Astrocyte of the hippocampus (primary cell): Measurements from ENCODE around the gene ZNF780B.
"Not testable (repeated sequence)": the region's sequence is repeated elsewhere in the genome, so short reads cannot be mapped to it uniquely, and the experiment has no call there.

Experiments used
- DNase-seq: peaks from one replicate; pipeline ENCODE4 v3.0.0; 2011; ENCODE audit warnings: low read depth, low spot score

Gene ZNF780B

GRCh38 chr19:40038047-40038446 lies 18.0 kb downstream of the ZNF780B start:
- not testable (repeated sequence) for DNase-seq

GRCh38 chr19:40035996-40036395 lies 20.0 kb downstream of the ZNF780B start:
- peak; percentile 2 for DNase-seq

- DNase-seq = no peak
Measured at GRCh38 chr19:40033989-40034560, 22.0 kb downstream of the ZNF780B start.

GRCh38 chr19:40026597-40026970 lies 29.4 kb downstream of the ZNF780B start:
- DNase-seq = no peak

- DNase-seq = no peak
Measured at GRCh38 chr19:40025938-40026596, 30.0 kb downstream of the ZNF780B start.

GRCh38 chr19:40023969-40024368 lies 32.1 kb downstream of the ZNF780B start:
- DNase-seq = no peak

GRCh38 chr19:40013991-40014390 lies 42.0 kb downstream of the ZNF780B start:
- no peak for DNase-seq

- no peak for DNase-seq
Measured at GRCh38 chr19:40009674-40010073, 46.4 kb downstream of the ZNF780B start.

GRCh38 chr19:40006273-40006691 lies 49.7 kb downstream of the ZNF780B start:
- peak; percentile 83 for DNase-seq

GRCh38 chr19:40005691-40006272 lies 50.2 kb downstream of the ZNF780B start:
- no peak for DNase-seq

GRCh38 chr19:39998501-39998900 lies 57.5 kb downstream of the ZNF780B start:
- DNase-seq = no peak

- no peak for DNase-seq
Measured at GRCh38 chr19:39997638-39998216, 58.3 kb downstream of the ZNF780B start.

GRCh38 chr19:39996811-39997637 lies 59.0 kb downstream of the ZNF780B start, which contains the start of gene ZNF546:
ZNF546 (plus strand) TSS chr19:39997060; CDS start chr19:39998327, 1,267 bp downstream.
- peak; percentile 95 for DNase-seq

- DNase-seq = peak; percentile 78
Measured at GRCh38 chr19:39996218-39996810, 59.7 kb downstream of the ZNF780B start.

- no peak for DNase-seq
Measured at GRCh38 chr19:39995794-39996193, 60.2 kb downstream of the ZNF780B start.

GRCh38 chr19:39994361-39994760 lies 61.7 kb downstream of the ZNF780B start:
- DNase-seq = no peak

GRCh38 chr19:39993605-39994004 lies 62.4 kb downstream of the ZNF780B start:
- DNase-seq = no peak

GRCh38 chr19:39987596-39987995 lies 68.4 kb downstream of the ZNF780B start:
- DNase-seq = no peak

GRCh38 chr19:39987167-39987566 lies 68.9 kb downstream of the ZNF780B start:
- DNase-seq = no peak

- DNase-seq = no peak
Measured at GRCh38 chr19:39986643-39987042, 69.4 kb downstream of the ZNF780B start.

- DNase-seq = no peak
Measured at GRCh38 chr19:39983695-39984300, 72.2 kb downstream of the ZNF780B start.
